Measurements from ENCODE around the gene TNS3. TPM values are rescaled to one million over a fixed set of nuclear protein-coding genes. Genes with fewer than 3 reads are reported as not detected.

TNS3 gene
- total and polyA plus RNA-seq, 2 donors (not counting 1 experiment from before 2014, with no cell fraction given) = 11.4 to 77.5 TPM

- H3K9ac ChIP-seq (ENCODE audit: low read length) = no peak overlapping the region
- TF ChIP-seq CTCF (IDR thresholded peaks at IDR 0.05) = no peak
- TF ChIP-seq EZH2 (IDR thresholded peaks at IDR 0.05; ENCODE audit: borderline replicate concordance, insufficient read depth, low read depth, low read length, poor library complexity, severe bottlenecking) = no peak
- no peak for ATAC-seq (ENCODE audit: low read depth)
Observed at GRCh38 chr7:47428052-47428767, 153.7 kb downstream of the TNS3 start.

GRCh38 chr7:47427051-47427643 is 154.8 kb downstream of the TNS3 start:
- no peaks in the 10 kb centered on the region for H3K4me1 Mint-ChIP-seq
- Histone ChIP-seq H3K9ac (ENCODE audit: low read length) (no peak overlapping the region), H4K20me1 (ENCODE audit: control insufficient read depth, insufficient read depth, low read length, poor library complexity, severe bottlenecking) (no peaks in the 10 kb centered on the region), H3K9me3 (ENCODE audit: control extremely low read depth in 1 of 3, control insufficient read depth in 2 of 3, insufficient read depth in 1 of 3, low read length in 2 of 3) (no peaks in the 10 kb centered on the region), H3K27me3 (replicated peaks in 1 of 4; ENCODE audit: control extremely low read depth in 1 of 4, control insufficient read depth in 3 of 4, insufficient read depth in 4 of 4, low read length in 3 of 4) (no peaks in the 10 kb centered on the region), H3K36me3 (replicated peaks in 1 of 2; ENCODE audit: control extremely low read depth in 1 of 2, control insufficient read depth in 1 of 2, extremely low read depth in 1 of 2, insufficient read depth in 2 of 2, low read length in 1 of 2) (peaks cover 0 to 32% of the 10 kb centered on the region in 2 experiments), H3K79me2 (ENCODE audit: control insufficient read depth, insufficient read depth, low read length) (no peaks in the 10 kb centered on the region), H2AFZ (ENCODE audit: insufficient read depth, low read depth, low read length, poor library complexity, severe bottlenecking) (no peak overlapping the region), H3K27ac (ENCODE audit: low read length in 2 of 2) (no peak overlapping the region), H3K4me3 (ENCODE audit: control extremely low read depth in 1 of 5, extremely low read depth in 1 of 5, insufficient read depth in 1 of 5, low read depth in 2 of 5, low read length in 4 of 5) (no peak overlapping the region), H3K4me2 (replicated peaks; ENCODE audit: low read depth, low read length, poor library complexity, severe bottlenecking) (no peak overlapping the region), H3K4me1 (ENCODE audit: control insufficient read depth in 2 of 2, insufficient read depth in 2 of 2, low read length in 2 of 2) (no peaks in the 10 kb centered on the region)
- ChIA-PET POLR2A (no interaction called here), CTCF (interaction anchor here (0.6 kb wide), 1 partner anchor 146 kb away, joined by 3 read pairs; no protein-coding TSS in a partner anchor)
- DNase-seq (no peak), ATAC-seq (ENCODE audit: low read depth) (no peak)
- WGBS (ENCODE audit: insufficient coverage) = 71% methylated on average over 2 of the region's 6 CpGs
- H3K27me3 Mint-ChIP-seq = no peaks in the 10 kb centered on the region
- H3K9me3 Mint-ChIP-seq (ENCODE audit: insufficient read depth) = no peaks in the 10 kb centered on the region
- TF ChIP-seq CTCF (IDR thresholded peaks at IDR 0.05) (no peak), EZH2 (IDR thresholded peaks at IDR 0.05; ENCODE audit: borderline replicate concordance, insufficient read depth, low read depth, low read length, poor library complexity, severe bottlenecking) (no peak)
- intact Hi-C loops (cut with micrococcal nuclease) = no loop called here
- H3K4me3 Mint-ChIP-seq = no peak overlapping the region
- no peak overlapping the region for H3K27ac Mint-ChIP-seq

More at GRCh38 chr7:47428052-47428767, 153.7 kb downstream of the TNS3 start:
- Histone ChIP-seq H3K36me3 (replicated peaks in 1 of 2; ENCODE audit: control extremely low read depth in 1 of 2, control insufficient read depth in 1 of 2, extremely low read depth in 1 of 2, insufficient read depth in 2 of 2, low read length in 1 of 2) (peaks cover 0 to 26% of the 10 kb centered on the region in 2 experiments), H3K27ac (ENCODE audit: low read length in 2 of 2) (no peak overlapping the region), H3K79me2 (ENCODE audit: control insufficient read depth, insufficient read depth, low read length) (no peaks in the 10 kb centered on the region), H3K4me2 (replicated peaks; ENCODE audit: low read depth, low read length, poor library complexity, severe bottlenecking) (no peak overlapping the region), H3K27me3 (replicated peaks in 1 of 4; ENCODE audit: control extremely low read depth in 1 of 4, control insufficient read depth in 3 of 4, insufficient read depth in 4 of 4, low read length in 3 of 4) (no peaks in the 10 kb centered on the region), H3K9me3 (ENCODE audit: control extremely low read depth in 1 of 3, control insufficient read depth in 2 of 3, insufficient read depth in 1 of 3, low read length in 2 of 3) (no peaks in the 10 kb centered on the region), H2AFZ (ENCODE audit: insufficient read depth, low read depth, low read length, poor library complexity, severe bottlenecking) (no peak overlapping the region), H3K4me1 (ENCODE audit: control insufficient read depth in 2 of 2, insufficient read depth in 2 of 2, low read length in 2 of 2) (no peaks in the 10 kb centered on the region), H4K20me1 (ENCODE audit: control insufficient read depth, insufficient read depth, low read length, poor library complexity, severe bottlenecking) (no peaks in the 10 kb centered on the region), H3K4me3 (ENCODE audit: control extremely low read depth in 1 of 5, extremely low read depth in 1 of 5, insufficient read depth in 1 of 5, low read depth in 2 of 5, low read length in 4 of 5) (no peak overlapping the region)
- Mint-ChIP-seq H3K27me3 (no peaks in the 10 kb centered on the region), H3K27ac (no peak overlapping the region), H3K4me1 (no peaks in the 10 kb centered on the region), H3K9me3 (ENCODE audit: insufficient read depth) (no peaks in the 10 kb centered on the region), H3K4me3 (no peak overlapping the region)
- no peak for DNase-seq
- 98% methylated on average over 11 of the region's 12 CpGs for WGBS (ENCODE audit: insufficient coverage)
- POLR2A ChIA-PET = no interaction called here
- CTCF ChIA-PET = interaction anchor here (0.9 kb wide), 1 partner anchor 410 kb away, joined by 3 read pairs; no protein-coding TSS in a partner anchor
- intact Hi-C loops (cut with micrococcal nuclease) = no loop called here

Data from B cell (primary cell).